SIG-M5 treated with dmso at 0.1 percent for 504 hours (cell line): ENCODE results near the gene DAPK1.

Experiments used
- DNase-seq: peaks from one replicate; lab custom pipeline; 2025; ENCODE audit not compliant: unreplicated experiment; lab: John Stamatoyannopoulos, UW

DAPK1 gene

GRCh38 chr9:87638292-87638691 is 140.6 kb downstream of the DAPK1 start:
- no peak for DNase-seq

GRCh38 chr9:87639949-87640348 is 142.3 kb downstream of the DAPK1 start:
- DNase-seq: no peak

- DNase-seq: no peak
These were observed 142.7 kb downstream of the DAPK1 start for GRCh38 chr9:87640385-87640795.

- DNase-seq: no peak
These were observed 143.4 kb downstream of the DAPK1 start for GRCh38 chr9:87641067-87641466.

GRCh38 chr9:87642330-87643106 is 144.9 kb downstream of the DAPK1 start:
- DNase-seq: no peak

GRCh38 chr9:87643107-87643650 is 145.5 kb downstream of the DAPK1 start:
- DNase-seq: no peak

GRCh38 chr9:87643778-87644570 is 146.3 kb downstream of the DAPK1 start:
- no peak for DNase-seq

- DNase-seq: no peak
These were observed 147.0 kb downstream of the DAPK1 start for GRCh38 chr9:87644659-87645058.

- DNase-seq: no peak
These were observed 148.9 kb downstream of the DAPK1 start for GRCh38 chr9:87646546-87646945.

- DNase-seq: no peak
These were observed 149.4 kb downstream of the DAPK1 start for GRCh38 chr9:87647114-87647513.

GRCh38 chr9:87648606-87649005 is 150.9 kb downstream of the DAPK1 start:
- DNase-seq: no peak

GRCh38 chr9:87650611-87651295 is 153.1 kb downstream of the DAPK1 start:
- DNase-seq: no peak

- DNase-seq: no peak
These were observed 153.8 kb downstream of the DAPK1 start for GRCh38 chr9:87651431-87651830.

GRCh38 chr9:87653941-87654340 is 156.3 kb downstream of the DAPK1 start:
- no peak for DNase-seq

- DNase-seq: no peak
These were observed 158.1 kb downstream of the DAPK1 start for GRCh38 chr9:87655731-87656130.

GRCh38 chr9:87656485-87656884 is 158.8 kb downstream of the DAPK1 start:
- DNase-seq: no peak

- no peak for DNase-seq
These were observed 159.5 kb downstream of the DAPK1 start for GRCh38 chr9:87657190-87657589.

GRCh38 chr9:87657893-87658292 is 160.2 kb downstream of the DAPK1 start:
- no peak for DNase-seq

GRCh38 chr9:87658511-87658910 is 160.8 kb downstream of the DAPK1 start:
- no peak for DNase-seq

GRCh38 chr9:87659534-87660419 is 162.1 kb downstream of the DAPK1 start:
- DNase-seq: no peak
